GM10847 (cell line): ENCODE measurements around the gene ZFC3H1.
A peak's percentile ranks its signal among the peaks of the same experiment; 100 is the strongest.

ENCODE experiments used
- POLR2A ChIP-seq: IDR thresholded peaks from 2 replicates; pipeline ENCODE4 v1.6.1; 2011; ENCODE audit not compliant: insufficient read length; ENCODE audit errors: extremely low read depth

The ZFC3H1 gene, protein sequence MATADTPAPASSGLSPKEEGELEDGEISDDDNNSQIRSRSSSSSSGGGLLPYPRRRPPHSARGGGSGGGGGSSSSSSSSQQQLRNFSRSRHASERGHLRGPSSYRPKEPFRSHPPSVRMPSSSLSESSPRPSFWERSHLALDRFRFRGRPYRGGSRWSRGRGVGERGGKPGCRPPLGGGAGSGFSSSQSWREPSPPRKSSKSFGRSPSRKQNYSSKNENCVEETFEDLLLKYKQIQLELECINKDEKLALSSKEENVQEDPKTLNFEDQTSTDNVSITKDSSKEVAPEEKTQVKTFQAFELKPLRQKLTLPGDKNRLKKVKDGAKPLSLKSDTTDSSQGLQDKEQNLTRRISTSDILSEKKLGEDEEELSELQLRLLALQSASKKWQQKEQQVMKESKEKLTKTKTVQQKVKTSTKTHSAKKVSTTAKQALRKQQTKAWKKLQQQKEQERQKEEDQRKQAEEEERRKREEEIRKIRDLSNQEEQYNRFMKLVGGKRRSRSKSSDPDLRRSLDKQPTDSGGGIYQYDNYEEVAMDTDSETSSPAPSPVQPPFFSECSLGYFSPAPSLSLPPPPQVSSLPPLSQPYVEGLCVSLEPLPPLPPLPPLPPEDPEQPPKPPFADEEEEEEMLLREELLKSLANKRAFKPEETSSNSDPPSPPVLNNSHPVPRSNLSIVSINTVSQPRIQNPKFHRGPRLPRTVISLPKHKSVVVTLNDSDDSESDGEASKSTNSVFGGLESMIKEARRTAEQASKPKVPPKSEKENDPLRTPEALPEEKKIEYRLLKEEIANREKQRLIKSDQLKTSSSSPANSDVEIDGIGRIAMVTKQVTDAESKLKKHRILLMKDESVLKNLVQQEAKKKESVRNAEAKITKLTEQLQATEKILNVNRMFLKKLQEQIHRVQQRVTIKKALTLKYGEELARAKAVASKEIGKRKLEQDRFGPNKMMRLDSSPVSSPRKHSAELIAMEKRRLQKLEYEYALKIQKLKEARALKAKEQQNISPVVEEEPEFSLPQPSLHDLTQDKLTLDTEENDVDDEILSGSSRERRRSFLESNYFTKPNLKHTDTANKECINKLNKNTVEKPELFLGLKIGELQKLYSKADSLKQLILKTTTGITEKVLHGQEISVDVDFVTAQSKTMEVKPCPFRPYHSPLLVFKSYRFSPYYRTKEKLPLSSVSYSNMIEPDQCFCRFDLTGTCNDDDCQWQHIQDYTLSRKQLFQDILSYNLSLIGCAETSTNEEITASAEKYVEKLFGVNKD (N-terminal part only)

DNA sequence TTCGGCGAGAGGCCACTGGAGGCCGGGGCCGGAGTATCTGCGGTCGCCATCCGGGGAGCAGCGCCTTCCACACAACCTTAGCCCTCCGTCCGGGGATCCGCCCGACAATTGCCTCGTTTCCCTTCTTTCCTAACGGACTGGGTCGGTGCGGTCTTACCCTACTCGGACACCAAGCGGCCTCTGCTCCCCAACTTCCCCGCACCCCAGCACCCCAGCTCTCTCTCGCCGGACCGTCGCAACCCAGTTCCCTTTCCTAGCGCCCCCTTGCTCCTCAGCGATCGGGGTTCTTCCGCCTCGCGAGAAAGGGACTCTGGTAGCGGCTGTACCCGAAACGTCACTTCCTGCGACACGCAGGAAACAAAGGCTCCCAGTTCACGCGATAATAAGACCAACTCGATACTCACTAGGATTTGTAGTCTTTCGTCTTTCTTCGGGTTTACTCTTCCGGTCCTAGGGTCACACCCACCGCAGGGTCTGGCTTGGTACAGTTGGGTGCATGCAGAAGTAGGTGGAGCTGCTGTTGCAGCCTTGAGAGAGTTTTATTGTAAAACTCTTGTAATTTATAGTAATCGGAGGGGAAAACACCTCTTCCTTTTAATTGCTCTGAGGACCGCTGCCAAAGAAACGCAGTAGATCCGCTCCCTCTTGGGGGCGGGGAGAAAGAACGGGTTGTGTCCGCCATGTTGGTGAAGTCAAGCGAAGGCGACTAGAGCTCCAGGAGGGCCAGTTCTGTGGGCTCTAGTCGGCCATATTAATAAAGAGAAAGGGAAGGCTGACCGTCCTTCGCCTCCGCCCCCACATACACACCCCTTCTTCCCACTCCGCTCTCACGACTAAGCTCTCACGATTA, at the start of gene ZFC3H1, which contains the start of gene THAP2:
ZFC3H1 (minus strand) TSS at position 288 of the 850 bp plus-strand sequence; CDS start at position 50, 238 bp downstream.
THAP2 (plus strand) TSS at position 741 of the 850 bp plus-strand sequence. CDS start 209 bp downstream, outside the sequence.
- TF ChIP-seq POLR2A: peak; percentile 85

DNA sequence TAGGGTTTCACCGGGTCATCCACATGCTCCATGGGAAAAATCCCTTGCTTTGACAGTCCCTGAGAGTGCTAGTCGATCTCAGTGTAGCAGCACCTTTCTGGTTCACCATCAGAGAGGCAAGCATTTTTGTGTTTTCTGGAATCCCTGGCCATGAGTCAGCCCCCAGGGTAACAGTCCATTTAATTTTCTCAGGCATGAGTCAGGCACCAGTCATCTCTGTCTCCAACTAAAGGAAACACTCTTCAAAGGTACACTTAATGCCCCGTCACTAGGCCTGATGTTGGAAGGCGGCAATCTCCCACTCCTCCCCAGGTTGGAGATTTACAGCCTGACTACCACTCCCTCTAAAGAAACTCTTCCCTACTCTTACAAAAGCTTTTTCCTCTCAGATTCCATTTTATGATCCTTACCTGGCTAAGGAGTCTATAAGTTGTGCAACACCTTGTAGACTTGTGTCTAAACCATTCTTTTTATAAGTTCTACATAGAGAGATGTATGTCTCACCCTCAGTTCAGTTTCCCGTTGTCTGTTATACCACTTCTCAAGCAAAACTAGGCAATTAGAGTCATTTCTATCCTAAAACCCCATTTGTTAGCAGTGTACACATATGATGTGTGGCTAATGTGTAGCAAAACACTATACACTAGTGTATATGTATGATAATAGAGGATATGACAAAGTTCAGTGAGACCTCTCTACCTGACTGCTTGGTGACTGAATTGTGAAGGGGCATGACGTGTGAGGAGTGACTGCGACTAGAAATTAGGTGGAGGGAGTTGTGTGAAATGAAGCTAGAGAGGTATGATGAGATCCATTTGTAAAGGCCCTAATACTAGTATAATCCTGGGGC, 46.9 kb upstream of the ZFC3H1 start:
- TF ChIP-seq POLR2A: no peak

GRCh38 chr12:71708658-71709057, 45.0 kb upstream of the ZFC3H1 start:
- TF ChIP-seq POLR2A: no peak

- TF ChIP-seq POLR2A: no peak
Observed at GRCh38 chr12:71704920-71705319, 41.3 kb upstream of the ZFC3H1 start.

- no peak for TF ChIP-seq POLR2A
Observed at GRCh38 chr12:71703206-71703605, 39.6 kb upstream of the ZFC3H1 start.

- no peak for TF ChIP-seq POLR2A
Observed at GRCh38 chr12:71702590-71702989, 38.9 kb upstream of the ZFC3H1 start.

DNA sequence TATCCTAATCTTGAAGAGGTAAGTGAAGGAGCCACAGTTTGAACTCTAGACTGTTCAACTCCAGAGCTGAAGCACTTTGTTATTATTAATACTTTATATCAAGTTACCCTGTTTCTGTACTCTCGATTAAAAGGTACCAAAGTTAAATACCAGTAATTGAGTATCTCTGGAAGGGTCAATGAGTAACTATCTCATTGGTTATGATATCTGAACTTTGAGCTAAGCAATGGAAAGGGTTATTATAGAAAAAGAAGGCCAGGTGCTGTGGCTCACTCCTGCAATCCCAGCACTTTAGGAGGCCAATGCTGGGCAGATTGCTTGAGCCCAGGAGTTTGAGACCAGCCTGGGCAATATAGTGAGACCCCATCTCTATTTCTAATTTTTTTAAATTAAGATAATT, 32.1 kb upstream of the ZFC3H1 start:
- TF ChIP-seq POLR2A: no peak

DNA sequence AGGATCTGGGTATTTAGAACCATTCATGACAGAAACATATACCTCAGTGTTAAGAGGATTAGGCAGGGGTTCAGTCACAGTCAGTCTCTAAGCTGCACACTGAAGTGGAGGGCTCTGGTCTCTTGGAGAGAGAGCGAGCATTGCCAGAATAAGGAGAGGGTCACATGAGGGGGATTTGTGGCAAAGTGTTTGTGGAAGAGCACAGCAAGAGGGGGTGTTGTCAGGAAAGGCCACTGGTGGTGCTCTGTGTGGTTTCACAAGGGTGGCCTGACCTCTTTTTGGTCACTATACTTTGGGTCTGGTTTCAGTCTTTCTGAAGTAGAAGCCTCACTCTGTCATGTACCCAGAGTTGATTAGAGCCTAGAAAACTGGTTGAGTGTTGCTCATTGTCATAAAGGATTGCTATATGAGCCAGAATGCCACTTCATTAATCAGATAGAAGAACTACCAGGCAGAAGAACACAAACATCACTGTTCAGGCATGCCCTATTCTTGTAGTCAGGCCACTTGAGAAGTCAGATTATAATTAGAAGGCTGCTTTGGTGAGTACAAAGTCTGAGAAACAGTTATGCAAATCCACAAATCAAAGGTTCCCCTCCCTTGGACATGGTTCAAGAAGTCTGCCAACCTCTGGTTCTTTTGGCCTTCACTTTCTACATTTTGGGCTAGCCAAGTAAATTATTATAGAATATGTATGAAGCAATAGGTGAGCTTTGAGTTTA, 30.6 kb upstream of the ZFC3H1 start:
- no peak for TF ChIP-seq POLR2A

- no peak for TF ChIP-seq POLR2A
Observed at GRCh38 chr12:71693126-71693525, 29.5 kb upstream of the ZFC3H1 start.

- no peak for TF ChIP-seq POLR2A
Observed at GRCh38 chr12:71691504-71692129, 28.0 kb upstream of the ZFC3H1 start.

DNA sequence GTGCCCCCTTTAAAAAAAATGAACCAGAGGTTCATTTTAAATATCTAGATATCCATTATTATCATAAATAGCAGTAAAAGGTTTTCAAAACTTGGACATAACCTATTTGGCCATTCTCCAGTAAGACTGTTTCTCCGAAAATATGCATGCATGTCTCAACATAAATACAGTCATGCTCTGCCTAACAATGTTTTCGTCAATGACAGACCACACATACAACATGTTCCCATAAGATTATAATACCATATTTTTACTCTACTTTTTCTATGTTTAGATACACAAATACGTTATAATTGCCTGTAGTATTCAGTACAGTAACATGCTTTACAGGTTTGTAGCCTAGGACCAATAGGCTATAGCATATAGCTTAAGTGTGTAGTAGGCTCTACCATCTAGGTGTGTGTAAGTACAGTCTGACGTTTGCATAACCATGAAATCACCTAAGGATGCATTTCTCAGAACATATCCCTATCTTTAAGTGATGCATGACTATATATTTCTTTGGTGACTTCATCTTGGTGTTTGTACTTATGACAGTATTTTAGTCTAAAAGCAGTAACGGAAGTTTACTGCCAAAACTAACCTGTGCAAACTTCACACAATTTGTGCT, 25.4 kb upstream of the ZFC3H1 start:
- TF ChIP-seq POLR2A: no peak

GRCh38 chr12:71686658-71687025, 23.0 kb upstream of the ZFC3H1 start:
- no peak for TF ChIP-seq POLR2A
